GM21723 (cell line): ENCODE results near the gene MKNK1.

Experiments
- ATAC-seq: cut with Tn5 transposase; IDR thresholded peaks from one replicate; pipeline ENCODE4 v1.9.1; 2021; ENCODE audit warnings: mild to moderate bottlenecking, moderate library complexity; ENCODE audit not compliant: unreplicated experiment

The MKNK1 gene

DNA sequence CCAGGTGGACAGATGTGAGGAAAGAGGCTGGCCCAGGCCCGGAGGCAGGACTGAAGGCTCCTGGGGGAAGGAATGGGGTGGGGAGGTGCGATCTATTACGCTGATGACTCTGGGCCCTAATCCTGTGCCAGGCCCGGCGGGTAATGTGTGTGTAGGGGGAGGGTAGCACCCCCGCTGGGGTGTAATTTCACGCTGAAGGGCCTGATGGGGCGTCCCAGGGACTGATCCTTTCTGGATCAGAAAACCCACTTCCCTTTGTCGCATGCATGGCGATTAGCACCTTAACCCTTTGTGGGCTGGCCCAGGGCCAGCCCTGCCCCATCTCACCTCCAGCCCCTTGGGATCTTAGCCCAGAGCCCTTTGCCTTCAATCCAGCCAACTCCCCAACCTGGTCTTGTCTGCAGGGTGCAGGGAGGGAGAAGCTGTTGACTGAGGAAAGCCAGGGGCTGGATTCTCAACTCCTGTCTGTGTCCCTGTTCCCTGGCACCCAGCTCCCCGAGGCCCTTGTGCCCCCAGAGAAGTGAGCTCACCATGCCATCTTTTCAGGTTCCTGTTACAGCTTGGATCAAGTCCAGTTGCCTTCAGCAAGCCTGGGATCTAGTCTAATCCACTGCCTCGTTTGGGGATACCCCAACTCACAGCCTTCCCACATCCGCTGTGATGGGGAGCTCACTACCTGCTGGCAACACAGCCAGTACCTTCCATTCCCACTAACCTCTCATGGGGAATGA lies 78.7 kb downstream of the MKNK1 start:
- ATAC-seq: no peak

DNA sequence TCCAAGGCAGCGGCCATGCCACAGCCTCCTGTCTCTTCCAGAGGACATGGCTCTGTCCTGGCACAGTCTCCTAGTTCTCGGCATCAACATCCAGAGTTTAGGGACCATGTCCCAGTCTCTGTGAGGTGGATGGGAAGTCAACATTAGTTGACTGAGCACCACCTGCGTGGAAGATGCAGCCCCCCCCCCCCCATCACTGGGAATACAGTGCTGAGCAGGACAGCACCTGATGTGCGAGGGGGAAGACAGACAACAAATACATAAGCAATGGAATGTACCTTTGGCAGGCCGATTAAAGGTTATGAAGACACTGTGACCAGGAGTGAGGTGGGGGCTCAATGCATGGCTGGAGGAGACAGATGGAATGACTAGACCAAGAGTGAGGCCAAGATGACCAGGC lies 79.2 kb downstream of the MKNK1 start:
- no peak for ATAC-seq

DNA sequence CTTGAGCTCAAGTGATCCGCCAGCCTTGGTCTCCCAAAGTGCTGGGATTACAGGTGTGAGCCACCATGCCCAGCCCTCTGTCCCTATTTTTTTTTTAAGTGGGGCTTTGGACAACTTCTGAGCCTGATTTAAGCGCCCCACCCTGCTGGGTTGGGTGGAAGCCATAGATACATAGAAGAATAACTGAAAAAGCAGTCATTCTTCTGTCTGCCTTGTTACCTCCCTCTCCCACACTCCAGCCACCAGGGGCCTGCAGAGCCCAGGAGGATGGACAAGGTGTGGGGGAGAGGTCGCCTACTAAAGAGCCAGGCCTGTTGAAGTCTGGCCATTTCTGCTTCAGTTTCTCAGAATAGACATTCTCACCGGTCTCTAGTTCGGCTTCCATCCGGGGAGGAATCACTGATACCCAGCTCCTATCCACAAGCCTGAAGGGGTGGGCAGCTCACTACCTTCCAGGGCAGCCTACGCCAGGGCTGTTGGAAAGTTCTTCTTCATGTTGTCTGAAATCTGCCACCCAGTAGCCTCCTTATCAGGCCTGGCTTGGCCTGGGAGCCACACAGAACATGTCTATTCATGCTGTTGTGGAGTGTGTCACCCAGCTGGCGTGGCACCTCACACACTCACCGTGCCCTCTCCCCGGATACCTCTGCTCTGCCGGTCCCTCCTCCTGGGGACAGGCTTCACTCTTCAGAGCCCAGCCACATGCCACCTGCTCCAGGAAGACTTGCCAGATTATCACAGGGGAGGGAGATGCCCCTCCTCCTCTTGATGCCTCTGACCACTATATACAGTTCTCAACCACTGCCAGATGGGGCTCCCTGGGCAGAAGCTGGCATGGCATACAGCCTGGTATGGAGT lies 80.3 kb downstream of the MKNK1 start:
- ATAC-seq: no peak

DNA sequence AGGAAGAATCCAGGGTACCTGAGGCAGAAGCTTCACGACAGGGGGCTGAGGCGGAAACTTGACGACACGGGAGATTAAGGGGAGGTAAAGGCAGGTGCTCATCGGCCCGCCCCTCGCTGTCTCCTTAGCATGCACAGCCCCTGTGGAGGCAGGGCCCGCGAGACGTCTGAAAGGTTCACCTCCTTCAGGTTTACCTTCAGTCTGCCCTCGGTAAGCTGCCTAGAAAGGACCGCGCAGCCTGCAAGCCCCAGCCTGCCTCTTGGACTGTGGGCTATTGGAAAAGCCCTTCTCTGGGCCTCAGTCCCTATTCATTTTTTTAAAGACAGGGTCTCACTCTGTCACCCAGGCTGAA lies 81.1 kb downstream of the MKNK1 start:
- no peak for ATAC-seq

DNA sequence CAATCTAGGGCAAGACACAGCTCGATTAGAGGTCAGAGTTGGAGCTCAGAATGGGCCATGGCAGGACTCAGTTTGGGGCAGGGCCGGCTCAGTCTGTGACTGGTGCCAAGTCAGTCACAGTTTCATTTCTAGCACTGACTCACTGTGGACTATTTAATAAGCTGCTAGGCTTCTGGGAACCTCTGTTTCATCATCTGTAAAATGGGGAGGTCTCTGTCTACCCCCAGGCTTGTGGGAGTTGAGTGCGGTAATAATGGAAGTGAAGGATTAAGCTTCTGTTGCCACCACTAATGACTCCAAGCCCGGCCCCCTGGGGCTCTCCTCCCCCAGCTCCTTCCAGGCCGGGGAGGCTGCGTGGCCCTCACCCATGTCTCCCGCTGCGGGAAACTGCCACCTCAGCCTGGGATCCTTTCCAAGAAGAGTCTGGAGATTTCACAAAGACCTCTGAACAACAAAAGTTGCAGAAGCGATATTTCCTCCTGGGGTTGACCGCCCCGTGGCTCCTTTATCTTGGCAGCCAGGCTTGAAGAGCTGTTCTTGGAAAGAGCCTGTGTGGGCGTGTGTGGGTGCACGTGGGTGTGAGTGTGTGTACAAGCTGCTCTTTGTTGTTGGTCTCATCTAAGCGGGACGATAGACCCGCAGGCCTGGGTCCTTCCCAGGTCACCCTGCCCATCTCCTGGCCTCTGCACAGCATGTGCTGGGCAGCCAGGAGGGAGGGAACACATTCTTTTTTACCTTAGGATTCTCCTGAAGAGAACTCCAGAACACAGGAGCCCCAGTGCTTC lies 81.7 kb downstream of the MKNK1 start:
- ATAC-seq: no peak

DNA sequence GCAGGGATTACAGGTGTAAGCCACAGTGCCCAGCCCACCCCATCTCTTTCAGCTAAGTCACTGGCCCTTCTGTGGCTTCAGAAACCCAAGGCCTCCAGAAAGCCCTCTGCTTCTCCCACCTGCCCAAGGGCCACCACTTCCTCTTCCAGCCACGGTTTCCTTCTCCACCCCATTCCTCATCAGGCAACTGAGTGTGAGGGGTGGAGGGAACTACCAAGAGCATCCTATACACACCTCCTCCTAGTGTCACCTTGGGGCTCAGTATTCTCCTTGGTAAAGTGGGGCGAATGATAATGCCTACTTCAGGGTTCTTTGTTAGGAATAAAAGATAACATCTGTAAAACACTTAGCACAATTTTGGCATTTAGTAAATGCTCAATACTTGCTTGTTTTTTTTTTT lies 82.7 kb downstream of the MKNK1 start:
- no peak for ATAC-seq

DNA sequence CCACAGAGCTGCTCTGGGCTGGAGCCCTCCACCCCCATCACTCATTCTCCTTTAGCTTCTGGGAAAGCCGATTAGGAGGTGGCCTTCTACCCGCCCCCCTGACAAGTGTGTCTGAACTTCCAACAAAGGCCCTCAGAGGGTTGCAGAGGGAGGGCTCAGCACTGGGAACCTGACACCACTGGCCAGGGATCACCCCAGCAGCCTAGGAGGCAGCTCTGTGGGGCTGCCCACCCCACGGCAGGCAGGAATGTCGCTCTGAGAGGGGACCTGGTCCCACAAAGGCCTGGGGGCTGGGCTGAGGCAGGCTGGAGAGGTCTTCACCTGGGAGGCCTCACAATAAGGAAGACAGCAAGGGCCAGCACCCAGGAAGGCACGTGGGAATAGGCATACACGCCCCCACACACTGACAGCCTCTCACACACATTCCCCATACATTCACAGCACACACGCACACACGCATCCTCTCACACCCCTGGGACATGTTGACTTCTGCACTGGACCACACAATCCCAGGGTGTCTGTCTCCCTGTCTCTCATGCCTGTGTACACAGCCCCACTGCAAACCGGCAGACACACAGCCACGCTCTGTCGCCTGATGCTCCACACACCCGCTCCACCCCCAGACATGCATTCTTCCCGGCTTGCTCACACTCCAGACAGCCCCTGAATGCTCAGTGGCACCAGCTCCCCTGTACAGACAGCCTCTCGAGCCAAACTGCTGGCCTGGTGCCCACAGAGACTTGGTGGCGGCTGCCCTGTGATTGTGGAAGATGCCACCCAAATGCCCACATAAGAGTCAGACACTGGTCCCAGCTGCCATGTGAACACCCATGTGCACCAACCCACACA lies 83.8 kb downstream of the MKNK1 start:
- ATAC-seq: no peak

DNA sequence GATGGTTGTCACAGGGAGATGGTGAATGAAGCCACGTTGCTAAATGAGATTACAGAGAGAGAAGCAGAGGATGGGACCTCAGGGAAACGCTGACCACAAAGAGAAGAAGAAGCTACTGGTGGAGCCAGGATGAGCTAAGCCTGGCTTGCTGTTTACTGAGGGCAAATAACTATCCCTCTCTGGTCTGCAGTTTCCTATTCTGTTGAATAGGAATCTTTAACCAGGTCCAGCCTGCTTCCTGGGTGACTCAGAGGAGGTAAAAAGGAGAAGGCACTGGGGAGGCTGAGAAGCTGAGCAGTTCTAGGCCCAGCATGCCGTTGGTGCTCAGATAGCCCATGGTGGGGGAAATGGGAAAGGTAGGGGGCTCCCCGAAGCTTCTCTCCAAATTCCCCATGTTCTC lies 84.9 kb downstream of the MKNK1 start:
- ATAC-seq: no peak

DNA sequence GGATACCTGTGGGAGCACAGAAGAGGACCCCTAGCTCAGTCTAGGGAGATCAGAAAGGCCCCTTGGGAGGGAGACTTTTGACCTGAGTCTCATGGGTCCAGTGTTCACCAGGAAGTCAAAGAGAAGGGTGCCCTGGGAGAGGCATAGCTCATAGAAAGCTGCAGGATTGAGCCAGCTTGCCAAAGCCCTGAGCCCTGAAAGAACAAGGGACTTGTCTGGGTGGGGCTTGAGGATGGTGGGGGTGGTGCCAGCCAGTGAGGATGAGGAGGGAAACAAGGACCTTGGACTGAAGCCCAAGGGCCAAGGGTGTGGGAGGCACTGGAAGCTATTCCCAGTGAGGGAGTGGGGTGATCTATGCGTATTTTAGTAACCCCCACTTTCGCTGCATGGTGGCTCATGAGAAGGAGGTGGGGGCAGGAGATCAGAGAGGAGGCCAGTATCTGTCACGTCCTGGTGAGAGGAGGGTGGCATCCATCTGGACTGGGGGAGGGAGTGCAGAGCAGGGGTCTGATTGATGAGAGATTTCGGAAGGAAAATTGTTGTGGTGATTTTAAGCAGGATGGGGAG lies 86.1 kb downstream of the MKNK1 start:
- no peak for ATAC-seq

DNA sequence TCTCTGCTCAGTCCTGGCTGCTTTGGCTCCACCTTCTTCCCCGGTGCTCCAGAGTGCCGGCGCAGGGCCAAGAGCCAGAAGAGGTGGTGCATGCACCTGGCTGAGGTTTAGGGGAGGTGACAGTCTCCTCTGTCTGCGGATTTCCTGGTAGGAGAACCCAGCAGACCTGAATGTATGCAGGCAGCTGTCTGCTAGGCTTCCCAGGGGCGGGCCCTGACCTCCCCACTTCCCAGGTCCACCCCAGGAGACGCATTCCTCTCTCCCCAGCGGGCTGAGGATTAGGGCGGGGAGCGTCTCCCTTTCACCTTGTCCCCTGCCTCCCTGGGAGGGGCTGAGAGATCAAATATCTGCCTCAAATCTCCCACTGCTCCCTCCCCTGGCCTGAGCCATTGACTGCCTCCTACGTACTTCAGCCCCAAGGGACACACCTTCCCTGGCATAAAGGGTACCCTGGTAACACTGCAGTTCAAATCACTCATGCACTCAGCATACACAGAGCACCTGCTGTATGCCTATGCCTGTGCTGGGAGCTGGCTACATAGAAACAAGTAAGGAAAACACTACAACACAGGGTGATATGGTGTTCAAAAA lies 87.0 kb downstream of the MKNK1 start:
- no peak for ATAC-seq

DNA sequence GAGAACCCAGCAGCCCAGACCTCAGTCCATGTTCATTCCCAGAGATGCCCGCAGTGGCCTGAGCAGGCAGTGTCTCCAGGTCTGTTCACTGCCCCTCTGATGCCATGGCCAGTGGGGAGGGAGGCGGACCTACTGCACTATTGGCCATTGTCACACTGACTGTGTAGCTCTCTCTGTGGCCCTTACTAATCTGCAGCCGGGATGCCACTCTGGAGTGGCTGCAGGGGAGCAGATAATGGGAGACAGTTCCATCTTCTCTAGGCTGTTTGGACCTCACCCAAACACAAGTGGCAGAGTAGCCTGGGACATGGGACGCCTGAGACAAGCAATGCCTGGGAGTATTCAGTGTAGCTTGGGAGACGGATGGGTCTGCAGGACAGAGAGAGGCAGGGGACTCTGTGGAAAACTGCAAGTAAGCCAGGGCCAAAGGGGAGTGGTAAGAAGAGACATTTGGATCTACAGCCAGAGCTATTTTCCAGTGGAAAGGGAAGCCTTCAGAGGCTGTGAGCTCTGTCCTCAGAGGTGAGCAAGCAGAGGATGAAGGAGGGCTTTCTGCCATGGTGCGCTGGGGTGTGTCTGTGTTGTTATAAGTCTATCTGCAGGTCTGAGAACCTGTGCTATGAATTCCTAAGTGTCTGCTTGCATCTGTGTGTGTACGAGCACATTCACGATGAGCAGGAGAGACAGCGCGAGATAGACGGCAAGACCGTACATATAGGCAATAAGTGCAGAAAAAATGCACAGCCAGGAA lies 87.7 kb downstream of the MKNK1 start:
- no peak for ATAC-seq

DNA sequence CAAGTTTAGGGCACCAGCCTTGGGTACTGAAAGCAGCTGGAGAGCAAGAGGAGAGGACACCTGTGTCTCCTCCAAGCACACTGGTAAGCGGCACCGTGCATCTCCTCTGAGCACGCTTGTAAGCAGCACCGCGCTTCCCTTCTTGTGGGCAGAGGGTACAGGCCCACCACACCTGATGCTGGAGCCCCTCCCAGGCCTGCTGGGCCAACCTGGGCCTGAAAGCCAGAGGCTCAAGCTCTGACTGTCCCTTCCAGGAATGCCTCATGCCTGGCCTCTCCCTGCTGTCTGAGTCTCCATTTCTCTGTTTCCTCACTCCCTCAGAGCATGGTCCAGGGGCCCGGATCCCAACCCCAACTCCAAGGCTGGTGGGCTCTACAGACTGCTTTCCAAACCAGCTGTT lies 88.5 kb downstream of the MKNK1 start:
- no peak for ATAC-seq

DNA sequence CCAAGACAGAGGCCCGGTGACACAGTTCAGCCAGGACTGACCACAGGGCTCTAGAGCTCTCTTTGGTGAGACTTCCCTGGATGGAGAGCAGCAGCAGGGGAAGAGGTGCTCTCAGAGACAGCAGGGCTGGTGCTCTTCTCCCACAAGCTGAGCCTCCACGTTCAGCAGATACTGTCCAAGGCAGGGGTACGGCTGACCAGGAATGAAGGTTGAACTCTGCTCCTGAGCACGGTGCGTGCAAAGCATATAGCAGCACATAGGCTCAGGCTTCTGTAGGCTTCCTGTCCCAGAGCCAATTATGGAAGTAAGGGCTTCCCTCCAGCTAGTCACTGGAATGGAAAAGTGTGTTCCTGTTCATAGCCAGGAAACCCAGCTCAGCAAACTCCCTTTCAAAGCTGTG lies 90.5 kb downstream of the MKNK1 start:
- ATAC-seq: no peak

DNA sequence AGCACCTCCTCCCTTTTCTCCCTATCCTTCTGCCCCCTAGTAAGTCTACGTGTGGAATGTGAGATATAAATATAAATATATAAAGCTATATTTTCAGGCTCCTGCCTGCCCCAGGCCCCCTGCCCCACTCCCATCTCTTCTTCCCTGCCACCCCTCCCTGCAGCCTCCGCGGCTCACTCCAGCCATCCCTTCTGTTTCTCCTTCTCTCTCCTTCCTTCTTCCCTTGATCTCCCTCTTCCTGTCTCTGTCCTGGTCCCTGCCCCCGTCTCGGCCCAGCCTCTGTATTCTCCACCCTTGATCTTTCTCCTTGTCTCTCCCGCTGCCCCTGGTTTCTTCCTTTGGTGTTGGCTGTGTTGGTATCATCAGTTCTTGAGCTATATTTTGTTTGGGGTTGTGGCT lies 91.3 kb downstream of the MKNK1 start:
- ATAC-seq: no peak

DNA sequence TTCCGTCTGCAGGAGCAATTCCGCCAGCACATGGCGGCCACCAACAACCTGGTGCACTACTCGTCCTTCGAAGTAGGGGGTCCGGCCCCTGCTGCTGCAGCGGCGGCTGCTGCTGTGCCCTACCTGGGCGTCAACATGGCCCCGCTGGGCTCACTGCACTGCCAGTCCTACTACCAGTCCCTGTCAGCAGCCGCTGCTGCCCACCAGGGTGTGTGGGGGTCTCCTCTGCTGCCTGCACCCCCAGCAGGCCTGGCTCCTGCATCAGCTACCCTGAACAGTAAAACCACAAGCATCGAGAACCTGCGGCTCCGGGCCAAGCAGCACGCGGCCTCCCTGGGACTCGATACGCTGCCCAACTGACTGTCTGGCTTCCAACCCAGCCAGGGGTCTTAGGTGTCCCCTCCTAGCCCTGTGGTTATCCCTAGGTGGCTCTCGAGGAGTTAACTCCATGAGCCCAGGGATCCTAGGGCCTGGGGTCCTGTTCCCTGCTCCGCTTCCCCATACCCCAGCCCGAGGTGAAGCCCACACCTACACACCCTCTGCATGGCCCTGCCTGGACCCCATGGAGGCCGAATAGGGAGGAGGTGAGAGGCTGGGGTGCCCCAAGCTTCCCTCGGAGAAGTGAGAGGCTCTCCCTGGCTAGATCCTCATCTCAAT lies 91.8 kb downstream of the MKNK1 start:
- ATAC-seq: no peak

DNA sequence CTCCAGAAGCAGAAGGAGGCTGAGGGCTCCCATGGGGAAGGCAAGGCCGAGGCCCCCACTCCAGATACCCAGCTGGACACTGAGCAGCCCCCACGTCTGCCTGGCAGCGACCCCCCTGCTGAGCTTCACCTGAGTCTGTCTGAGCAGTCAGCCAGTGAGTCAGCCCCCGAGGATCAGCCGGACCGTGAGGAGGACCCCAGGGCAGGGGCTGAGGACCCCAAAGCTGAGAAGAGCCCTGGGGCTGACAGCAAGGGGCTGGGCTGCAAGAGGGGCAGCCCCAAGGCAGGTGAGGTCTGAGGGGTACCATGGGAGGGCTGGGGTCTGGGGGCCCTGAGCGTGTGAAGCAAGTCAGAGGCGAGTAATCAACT lies 93.1 kb downstream of the MKNK1 start:
- ATAC-seq: no peak

DNA sequence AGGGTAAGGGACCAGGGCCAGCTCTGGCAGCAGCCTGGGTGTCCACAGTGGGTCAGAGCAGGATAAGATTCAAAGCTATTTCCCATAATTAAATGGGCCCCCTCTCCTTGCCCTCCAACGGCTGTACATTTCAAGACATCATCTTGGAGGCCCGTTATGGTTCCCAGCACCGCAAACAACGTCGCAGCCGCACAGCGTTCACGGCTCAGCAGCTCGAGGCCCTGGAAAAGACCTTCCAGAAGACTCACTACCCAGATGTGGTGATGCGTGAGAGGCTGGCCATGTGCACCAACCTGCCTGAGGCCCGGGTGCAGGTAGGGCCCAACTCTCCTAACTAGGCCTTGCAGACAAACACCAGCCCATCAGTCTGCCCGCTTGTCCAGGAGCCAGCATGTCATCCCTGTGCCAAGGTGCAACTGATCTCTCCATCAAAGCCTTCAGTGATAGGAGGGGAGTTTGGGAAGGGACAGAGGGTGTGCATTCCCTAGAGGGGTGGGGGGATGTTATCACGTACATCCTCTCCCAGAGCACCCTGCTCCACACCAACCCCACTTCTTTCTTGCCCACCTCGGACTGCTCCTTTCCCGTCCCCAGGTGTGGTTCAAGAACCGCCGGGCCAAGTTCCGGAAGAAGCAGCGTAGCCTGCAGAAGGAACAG lies 93.6 kb downstream of the MKNK1 start:
- ATAC-seq: no peak

DNA sequence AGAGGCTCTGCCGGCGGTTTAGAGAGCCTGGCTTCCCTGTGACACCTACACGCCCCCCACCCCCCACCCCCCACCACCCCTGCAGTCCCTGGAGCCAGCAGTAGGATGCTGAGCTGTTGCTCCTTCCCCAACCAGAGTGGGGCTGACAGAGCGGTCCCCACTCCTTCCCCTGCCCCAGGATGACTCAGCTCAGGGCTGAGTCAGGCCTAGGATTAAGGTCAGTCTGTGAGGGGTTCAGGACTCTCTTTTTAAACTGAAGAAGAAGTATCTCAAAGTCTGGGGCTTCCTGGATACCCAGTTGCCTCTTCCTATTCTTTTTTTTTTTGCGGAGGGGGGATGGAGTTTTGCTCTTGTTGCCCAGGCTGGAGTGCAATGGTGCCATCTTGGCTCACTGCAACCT lies 95.3 kb downstream of the MKNK1 start:
- no peak for ATAC-seq
